Astrocyte of the spinal cord (primary cell): ENCODE data around the gene AP3S2.
"Not testable (repeated sequence)": the region's sequence is repeated elsewhere in the genome, so short reads cannot be mapped to it uniquely, and the experiment has no call there.

ENCODE experiments used
- DNase-seq: peaks from one replicate; pipeline ENCODE4 v3.0.0; 2011; ENCODE audit warnings: low read depth, low spot score
- H3K4me3 ChIP-seq: 2 replicates; pipeline ENCODE4 v1.5.1; 2011; ENCODE audit warnings: low read depth, mild to moderate bottlenecking, low read length, moderate library complexity
- CTCF ChIP-seq: IDR thresholded peaks from 2 replicates; pipeline ENCODE4 v1.5.1; 2012; ENCODE audit warnings: low read depth, mild to moderate bottlenecking, low read length, inconsistent platforms
- in situ Hi-C: cut with HindIII; loops from 2 replicates; pipeline ENCODE4 v1.10.0; 2017; ENCODE audit warnings: low sequenced_read_pairs

AP3S2 gene

GRCh38 chr15:89797678-89798201, 96.1 kb downstream of the AP3S2 start:
- DNase-seq, result no peak
- H3K4me3 ChIP-seq, result no peak overlapping the region
- in situ Hi-C loops, result no loop called here
- no peak for TF ChIP-seq CTCF

GRCh38 chr15:89795996-89796395, 97.8 kb downstream of the AP3S2 start:
- no peak for DNase-seq
- in situ Hi-C loops, result no loop called here
- no peak overlapping the region for H3K4me3 ChIP-seq
- TF ChIP-seq CTCF, result no peak

GRCh38 chr15:89794627-89795241, 99.1 kb downstream of the AP3S2 start:
- no peak overlapping the region for H3K4me3 ChIP-seq
- in situ Hi-C loops, result no loop called here
- peak; percentile 80 for DNase-seq
- no peak for TF ChIP-seq CTCF

GRCh38 chr15:89792106-89792805, 101.5 kb downstream of the AP3S2 start:
- DNase-seq, result no peak
- no peak for TF ChIP-seq CTCF
- in situ Hi-C loops, result no loop called here
- H3K4me3 ChIP-seq, result no peak overlapping the region

GRCh38 chr15:89790661-89791060, 103.1 kb downstream of the AP3S2 start:
- no peak overlapping the region for H3K4me3 ChIP-seq
- no peak for DNase-seq
- in situ Hi-C loops, result no loop called here
- TF ChIP-seq CTCF, result no peak

- in situ Hi-C loops, result no loop called here
- DNase-seq, result no peak
- no peak overlapping the region for H3K4me3 ChIP-seq
- no peak for TF ChIP-seq CTCF
Measured at GRCh38 chr15:89790206-89790605, 103.6 kb downstream of the AP3S2 start.

GRCh38 chr15:89788585-89788984, 105.2 kb downstream of the AP3S2 start:
- in situ Hi-C loops, result not testable (repeated sequence)

More at GRCh38 chr15:89788585-89788984, 105.2 kb downstream of the AP3S2 start:
- not testable (repeated sequence) for DNase-seq, H3K4me3 ChIP-seq
